ENCODE data around the gene AP1G1. TPM values are rescaled to one million over a fixed set of nuclear protein-coding genes. Genes with fewer than 3 reads are reported as not detected.

AP1G1 gene
- total and polyA plus RNA-seq, 2 experiments from 2014 or later: 25.8 to 51.8 TPM

- H2AFZ ChIP-seq: no peak overlapping the region
- peaks cover 13% of the 10 kb centered on the region; the same call in 1 of the 2 replicates for H3K36me3 ChIP-seq (ENCODE audit: low read depth)
- H3F3A ChIP-seq (ENCODE audit: insufficient read depth): peaks cover 35% of the 10 kb centered on the region
- peaks cover 75% of the 10 kb centered on the region for H3K79me2 ChIP-seq (ENCODE audit: insufficient read depth)
- H3K4me3 ChIP-seq: no peak overlapping the region
- in situ Hi-C loops (cut with MboI): no loop called here
- H3K9me3 ChIP-seq (ENCODE audit: low read depth): no peaks in the 10 kb centered on the region
- peak overlapping the region; percentile 63 for H3K4me2 ChIP-seq (ENCODE audit: unreplicated experiment)
- no peaks in the 10 kb centered on the region for H3K9me2 ChIP-seq (ENCODE audit: insufficient read depth)
- peaks cover 35% of the 10 kb centered on the region for H3K4me1 ChIP-seq (ENCODE audit: insufficient read depth)
- DNase-seq: peak; percentile 2
- 98 to 100% methylated on average over 2 of the region's 2 CpGs for WGBS, 2 experiments (ENCODE audit: low coverage in 1 of 2, low lambda C conversion rate in 2 of 2, missing lambda C conversion rate in 2 of 2)
- TF ChIP-seq EZH2phosphoT487 (IDR thresholded peaks at IDR 0.05; ENCODE audit: insufficient read depth, low read depth) (no peak), EZH2 (IDR thresholded peaks at IDR 0.05; ENCODE audit: insufficient read depth, poor library complexity, severe bottlenecking) (no peak)
- peaks cover 11% of the 10 kb centered on the region; the same call in 1 of the 2 replicates for H4K20me1 ChIP-seq (ENCODE audit: insufficient read depth)
- H3K9ac ChIP-seq: no peak overlapping the region
- peak overlapping the region; percentile 36 for H3K27ac ChIP-seq
- H3K27me3 ChIP-seq (replicated peaks; ENCODE audit: insufficient read depth): no peaks in the 10 kb centered on the region
Observed at GRCh38 chr16:71708696-71709095, 99.9 kb downstream of the AP1G1 start.

GRCh38 chr16:71707199-71707598 lies 101.4 kb downstream of the AP1G1 start:
- Histone ChIP-seq H3K4me1 (ENCODE audit: insufficient read depth) (peaks cover 35% of the 10 kb centered on the region), H3K36me3 (ENCODE audit: low read depth) (peaks cover 5% of the 10 kb centered on the region; the same call in 1 of the 2 replicates), H3K4me3 (no peak overlapping the region), H3K27ac (no peak overlapping the region), H3K9me2 (ENCODE audit: insufficient read depth) (no peaks in the 10 kb centered on the region), H3K79me2 (ENCODE audit: insufficient read depth) (peaks cover 70% of the 10 kb centered on the region), H2AFZ (no peak overlapping the region), H3K27me3 (replicated peaks; ENCODE audit: insufficient read depth) (no peaks in the 10 kb centered on the region), H4K20me1 (ENCODE audit: insufficient read depth) (peaks cover 8% of the 10 kb centered on the region; the same call in 1 of the 2 replicates), H3F3A (ENCODE audit: insufficient read depth) (peaks cover 35% of the 10 kb centered on the region), H3K4me2 (ENCODE audit: unreplicated experiment) (peak overlapping the region; percentile 63), H3K9ac (no peak overlapping the region), H3K9me3 (ENCODE audit: low read depth) (no peaks in the 10 kb centered on the region)
- in situ Hi-C loops (cut with MboI): no loop called here
- DNase-seq: no peak
- WGBS, 2 experiments (ENCODE audit: low coverage in 1 of 2, low lambda C conversion rate in 2 of 2, missing lambda C conversion rate in 2 of 2): 97% methylated on average over 7 of the region's 7 CpGs
- TF ChIP-seq EZH2phosphoT487 (IDR thresholded peaks at IDR 0.05; ENCODE audit: insufficient read depth, low read depth) (no peak), EZH2 (IDR thresholded peaks at IDR 0.05; ENCODE audit: insufficient read depth, poor library complexity, severe bottlenecking) (no peak)

GRCh38 chr16:71706046-71706445 lies 102.6 kb downstream of the AP1G1 start:
- no peak overlapping the region for H3K4me2 ChIP-seq (ENCODE audit: unreplicated experiment)
- no peak for DNase-seq
- H3K4me1 ChIP-seq (ENCODE audit: insufficient read depth): peaks cover 35% of the 10 kb centered on the region
- peaks cover 35% of the 10 kb centered on the region for H3F3A ChIP-seq (ENCODE audit: insufficient read depth)
- H3K36me3 ChIP-seq (ENCODE audit: low read depth): peaks cover 7% of the 10 kb centered on the region; the same call in 1 of the 2 replicates
- in situ Hi-C loops (cut with MboI): no loop called here
- H3K27ac ChIP-seq: no peak overlapping the region
- H3K9me2 ChIP-seq (ENCODE audit: insufficient read depth): no peaks in the 10 kb centered on the region
- H3K79me2 ChIP-seq (ENCODE audit: insufficient read depth): peaks cover 58% of the 10 kb centered on the region
- peaks cover 8% of the 10 kb centered on the region; the same call in 1 of the 2 replicates for H4K20me1 ChIP-seq (ENCODE audit: insufficient read depth)
- no peaks in the 10 kb centered on the region for H3K27me3 ChIP-seq (replicated peaks; ENCODE audit: insufficient read depth)
- no peak overlapping the region for H2AFZ ChIP-seq
- 93 to 95% methylated on average over 2 of the region's 2 CpGs for WGBS, 2 experiments (ENCODE audit: low coverage in 1 of 2, low lambda C conversion rate in 2 of 2, missing lambda C conversion rate in 2 of 2)
- H3K9ac ChIP-seq: no peak overlapping the region
- H3K9me3 ChIP-seq (ENCODE audit: low read depth): no peaks in the 10 kb centered on the region
- H3K4me3 ChIP-seq: no peak overlapping the region
- TF ChIP-seq EZH2phosphoT487 (IDR thresholded peaks at IDR 0.05; ENCODE audit: insufficient read depth, low read depth) (no peak), EZH2 (IDR thresholded peaks at IDR 0.05; ENCODE audit: insufficient read depth, poor library complexity, severe bottlenecking) (no peak)

- Histone ChIP-seq H3F3A (ENCODE audit: insufficient read depth) (peaks cover 10% of the 10 kb centered on the region), H3K4me3 (no peak overlapping the region), H3K27me3 (replicated peaks; ENCODE audit: insufficient read depth) (no peaks in the 10 kb centered on the region), H3K79me2 (ENCODE audit: insufficient read depth) (peaks cover 46% of the 10 kb centered on the region), H3K36me3 (ENCODE audit: low read depth) (peaks cover 7% of the 10 kb centered on the region; the same call in 1 of the 2 replicates), H2AFZ (no peak overlapping the region), H3K9me3 (ENCODE audit: low read depth) (no peaks in the 10 kb centered on the region), H4K20me1 (ENCODE audit: insufficient read depth) (peaks cover 8% of the 10 kb centered on the region; the same call in 1 of the 2 replicates), H3K4me1 (ENCODE audit: insufficient read depth) (peaks cover 13% of the 10 kb centered on the region), H3K4me2 (ENCODE audit: unreplicated experiment) (no peak overlapping the region), H3K27ac (no peak overlapping the region), H3K9me2 (ENCODE audit: insufficient read depth) (no peaks in the 10 kb centered on the region), H3K9ac (no peak overlapping the region)
- in situ Hi-C loops (cut with MboI): no loop called here
- DNase-seq: no peak
- 97% methylated on average over 1 of the region's 1 CpG for whole genome bisulfite sequencing, 2 experiments (ENCODE audit: low coverage in 1 of 2, low lambda C conversion rate in 2 of 2, missing lambda C conversion rate in 2 of 2)
- TF ChIP-seq EZH2 (IDR thresholded peaks at IDR 0.05; ENCODE audit: insufficient read depth, poor library complexity, severe bottlenecking) (no peak), EZH2phosphoT487 (IDR thresholded peaks at IDR 0.05; ENCODE audit: insufficient read depth, low read depth) (no peak)
Observed at GRCh38 chr16:71703333-71703732, 105.3 kb downstream of the AP1G1 start.

Data from GM23248 (cell line).